GM19193 (cell line): ENCODE data around the gene MSMP.

Experiments used
- POLR2A ChIP-seq: IDR thresholded peaks from 4 replicates; pipeline ENCODE4 v1.6.1; 2011; ENCODE audit not compliant: insufficient read depth, insufficient read length; ENCODE audit errors: extremely low read depth

Gene MSMP

GRCh38 chr9:35754264-35754663 lies at the start of gene MSMP:
Gene MSMP (minus strand): TSS chr9:35754276. CDS start chr9:35754129, 147 bp downstream.
- TF ChIP-seq POLR2A, result no peak

- TF ChIP-seq POLR2A, result no peak
Measured at GRCh38 chr9:35801328-35802128, 47.5 kb upstream of the MSMP start.

- TF ChIP-seq POLR2A, result no peak
Measured at GRCh38 chr9:35800530-35800929, 46.5 kb upstream of the MSMP start.

GRCh38 chr9:35798658-35799374 lies 44.7 kb upstream of the MSMP start:
- no peak for TF ChIP-seq POLR2A

GRCh38 chr9:35797311-35798109 lies 43.4 kb upstream of the MSMP start:
- TF ChIP-seq POLR2A, result no peak

- TF ChIP-seq POLR2A, result no peak
Measured at GRCh38 chr9:35795695-35796094, 41.6 kb upstream of the MSMP start.

- no peak for TF ChIP-seq POLR2A
Measured at GRCh38 chr9:35793461-35793860, 39.4 kb upstream of the MSMP start.

GRCh38 chr9:35792826-35793225 lies 38.8 kb upstream of the MSMP start:
- no peak for TF ChIP-seq POLR2A

GRCh38 chr9:35792024-35792813 lies 38.1 kb upstream of the MSMP start:
- TF ChIP-seq POLR2A, result no peak

- TF ChIP-seq POLR2A, result no peak
Measured at GRCh38 chr9:35791297-35791921, 37.3 kb upstream of the MSMP start, which contains the start of gene NPR2. Gene NPR2 (plus strand): TSS chr9:35791591. CDS start chr9:35792409, 818 bp downstream.

GRCh38 chr9:35790385-35791296 lies 36.6 kb upstream of the MSMP start:
- TF ChIP-seq POLR2A, result no peak

GRCh38 chr9:35790025-35790384 lies 35.9 kb upstream of the MSMP start:
- no peak for TF ChIP-seq POLR2A

- TF ChIP-seq POLR2A, result no peak
Measured at GRCh38 chr9:35789541-35789940, 35.5 kb upstream of the MSMP start.

GRCh38 chr9:35783418-35783817 lies 29.3 kb upstream of the MSMP start:
- TF ChIP-seq POLR2A, result no peak

GRCh38 chr9:35781066-35781465 lies 27.0 kb upstream of the MSMP start:
- no peak for TF ChIP-seq POLR2A
